DMS153 treated with DMSO at 0.1 percent for 48 hours (cell line): ENCODE measurements around the gene DOK7.

Experiments
- DNase-seq: peaks from one replicate; lab custom pipeline; 2025; ENCODE audit not compliant: unreplicated experiment; lab: John Stamatoyannopoulos, UW

DOK7 gene

DNA sequence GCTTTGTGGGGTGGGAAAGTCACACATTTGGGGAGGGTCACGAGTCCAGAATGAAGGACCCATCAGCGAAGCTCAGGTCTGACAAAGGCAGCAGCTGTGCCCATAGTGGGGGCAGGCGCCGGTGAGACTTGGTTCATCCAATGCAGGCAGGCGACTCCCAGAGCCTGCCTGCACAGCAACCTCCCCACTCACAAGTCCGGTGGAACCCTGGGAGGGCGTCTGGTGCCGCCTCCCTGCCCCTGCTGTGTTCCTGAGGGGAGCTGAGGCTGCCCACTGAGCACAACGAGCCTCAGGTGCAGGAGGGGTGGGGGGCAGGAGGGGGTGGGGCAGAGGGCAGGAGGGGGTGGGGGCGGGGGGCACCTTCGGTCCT is 55.4 kb downstream of the DOK7 start:
- no peak for DNase-seq

DNA sequence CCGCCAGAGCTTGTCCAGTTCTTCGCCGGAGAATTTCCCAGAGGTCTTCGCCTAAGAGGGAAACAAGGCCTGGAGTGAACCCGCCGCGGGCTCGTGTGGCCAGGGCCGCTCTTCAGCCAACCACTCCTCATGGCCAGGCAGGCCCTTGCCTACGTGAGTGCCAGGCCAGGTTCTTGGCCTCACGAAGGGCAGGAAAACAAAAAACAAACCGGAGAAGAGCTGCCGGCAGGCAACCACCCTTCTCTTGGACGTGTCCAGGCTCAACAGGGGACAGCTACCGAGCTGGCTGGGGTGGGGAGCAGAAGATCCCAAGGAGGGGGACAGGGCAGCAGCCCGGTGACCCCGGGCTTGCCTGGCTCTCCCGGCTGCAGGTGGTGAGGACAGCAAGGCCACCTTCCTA is 55.8 kb downstream of the DOK7 start:
- no peak for DNase-seq

DNA sequence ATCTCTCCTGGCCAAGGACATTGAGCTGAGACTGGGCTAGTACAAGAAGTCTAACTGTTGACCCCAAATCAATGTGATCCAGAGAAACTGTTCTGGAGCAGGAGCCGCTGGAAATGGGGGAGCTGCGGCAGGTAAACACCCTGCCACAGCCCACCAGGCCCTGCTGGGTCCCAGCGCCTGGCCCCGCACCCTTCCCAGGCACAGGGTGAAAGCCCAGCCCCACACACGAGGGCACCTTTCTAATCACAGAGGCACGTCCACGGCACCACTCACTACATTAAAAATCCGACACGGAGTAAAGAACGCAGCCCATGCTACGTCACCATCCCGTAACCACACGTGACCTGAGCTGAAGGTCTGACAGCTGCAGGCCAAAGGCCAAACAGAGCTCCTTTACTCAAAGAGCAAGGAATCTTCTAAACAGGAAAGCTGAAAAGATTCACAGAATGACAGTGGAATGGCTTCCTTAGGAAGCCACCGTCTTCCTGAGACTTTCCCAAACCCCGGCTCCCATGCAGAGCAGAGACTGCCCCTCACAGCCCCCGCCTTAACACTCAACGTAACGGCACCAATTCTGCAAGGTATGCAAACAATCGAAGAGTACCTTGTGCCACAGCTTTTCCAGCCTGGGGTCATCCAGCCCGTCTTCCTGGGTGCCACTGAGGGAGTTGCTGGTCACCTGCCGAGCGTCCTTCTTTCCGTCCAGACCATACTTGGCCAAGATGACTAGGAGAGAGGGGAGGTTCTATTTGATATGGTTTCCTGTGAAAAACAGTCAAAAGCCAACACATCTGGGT is 56.6 kb downstream of the DOK7 start:
- no peak for DNase-seq

DNA sequence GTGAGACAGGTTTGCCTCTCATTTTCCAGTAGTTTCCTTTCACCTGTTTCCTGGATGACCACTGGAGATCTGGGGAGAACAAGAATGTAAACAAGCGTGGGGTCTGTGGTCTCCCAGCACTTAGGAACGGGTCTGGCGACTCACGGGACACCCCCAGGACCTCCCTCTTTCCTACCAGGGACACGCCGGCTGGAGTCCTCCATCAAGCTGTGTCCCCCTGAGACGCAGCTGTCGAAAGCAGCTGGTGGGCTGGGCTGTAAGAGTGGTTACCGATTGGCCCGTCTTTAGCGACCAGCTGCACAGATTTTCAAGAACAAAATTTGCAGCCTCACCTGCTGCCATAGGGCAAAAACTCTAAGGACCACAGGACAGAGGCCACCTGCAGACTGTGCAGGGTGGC is 57.2 kb downstream of the DOK7 start:
- no peak for DNase-seq

DNA sequence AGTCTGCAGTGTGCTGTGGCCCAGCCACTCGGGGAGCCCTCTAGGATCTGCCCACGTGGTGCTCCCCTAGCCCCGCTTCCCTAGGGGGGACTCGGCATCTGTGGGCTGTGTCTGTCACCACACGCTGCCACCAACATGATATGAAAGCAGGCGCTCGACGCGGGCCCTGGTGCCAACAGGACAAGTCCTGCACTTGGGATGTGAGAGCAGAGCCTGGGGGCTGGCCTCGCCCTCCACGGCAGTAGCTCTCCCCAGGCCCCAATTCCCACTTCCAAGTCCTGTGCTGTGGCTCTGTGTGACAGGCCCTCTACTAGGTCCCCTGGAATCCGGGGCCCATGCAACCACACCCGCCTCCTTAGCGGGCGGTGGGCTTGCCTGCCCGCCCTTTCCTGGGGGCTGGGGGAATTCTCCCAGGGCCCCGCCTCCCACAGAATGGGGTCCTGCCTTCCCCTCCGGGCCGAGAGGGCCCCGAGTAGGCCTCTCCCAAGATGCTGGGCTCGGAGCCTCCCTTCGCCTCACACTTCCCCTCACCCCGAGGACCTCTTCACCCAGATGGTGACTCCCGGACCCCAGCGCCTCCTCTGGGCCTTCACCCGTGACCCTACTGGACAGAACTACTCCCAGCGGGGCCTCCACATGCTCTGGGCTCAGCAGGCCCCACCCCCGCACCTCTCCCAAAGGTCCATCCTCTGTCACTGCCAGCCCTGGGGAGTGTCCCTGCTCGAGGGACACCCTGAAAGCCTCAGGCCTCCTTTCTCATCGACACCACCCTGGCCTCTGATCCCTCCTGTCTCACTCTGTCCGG is 57.9 kb downstream of the DOK7 start:
- no peak for DNase-seq

DNA sequence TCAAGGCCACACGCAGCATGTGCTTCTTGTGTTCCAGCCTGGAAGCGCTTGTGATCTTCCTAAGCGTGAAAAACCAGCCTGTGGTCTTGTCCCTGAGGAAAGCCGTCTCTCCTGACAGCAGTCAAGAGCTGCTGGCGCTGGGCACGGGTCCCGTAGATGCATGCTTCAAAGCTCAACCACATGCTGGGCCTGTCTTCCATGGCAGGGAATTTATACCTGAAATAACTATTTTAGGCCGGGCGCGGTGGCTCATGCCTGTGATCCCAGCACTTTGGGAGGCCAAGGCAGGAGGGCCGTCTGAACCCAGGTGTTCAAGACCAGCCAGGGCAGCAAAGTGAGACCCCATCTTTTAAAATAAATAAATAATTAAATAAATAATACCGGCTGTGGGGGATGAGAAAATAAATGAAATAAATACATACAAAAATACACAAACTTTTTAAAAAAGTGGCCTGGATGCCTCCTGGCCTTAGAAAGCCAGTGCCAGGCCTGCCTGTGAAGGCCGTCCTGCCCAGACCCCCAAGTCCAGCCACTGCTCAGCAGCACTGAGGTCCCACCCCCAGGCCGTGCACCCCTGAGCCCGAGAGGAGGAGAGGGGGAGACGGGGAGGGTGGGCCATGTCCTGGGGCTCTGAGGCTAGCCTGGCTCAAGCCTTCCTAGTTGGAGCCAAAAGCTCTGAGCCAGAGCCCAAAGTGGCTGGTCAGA is 58.7 kb downstream of the DOK7 start:
- DNase-seq, result no peak

DNA sequence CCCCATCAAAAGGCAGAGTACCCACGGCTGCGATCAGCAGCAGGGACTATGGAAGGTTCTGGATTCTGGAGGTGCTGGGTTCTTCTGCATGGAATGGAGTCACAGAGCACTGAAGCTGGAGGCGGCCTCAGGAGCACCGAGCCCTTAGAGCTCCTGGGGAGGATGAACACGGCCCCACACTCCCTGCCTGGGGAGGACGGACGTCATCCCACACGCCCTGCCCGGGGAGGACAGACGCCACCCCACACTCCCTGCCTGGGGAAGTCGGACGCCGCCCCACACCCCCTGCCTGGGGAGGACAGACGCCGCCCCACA is 59.2 kb downstream of the DOK7 start:
- DNase-seq, result no peak

DNA sequence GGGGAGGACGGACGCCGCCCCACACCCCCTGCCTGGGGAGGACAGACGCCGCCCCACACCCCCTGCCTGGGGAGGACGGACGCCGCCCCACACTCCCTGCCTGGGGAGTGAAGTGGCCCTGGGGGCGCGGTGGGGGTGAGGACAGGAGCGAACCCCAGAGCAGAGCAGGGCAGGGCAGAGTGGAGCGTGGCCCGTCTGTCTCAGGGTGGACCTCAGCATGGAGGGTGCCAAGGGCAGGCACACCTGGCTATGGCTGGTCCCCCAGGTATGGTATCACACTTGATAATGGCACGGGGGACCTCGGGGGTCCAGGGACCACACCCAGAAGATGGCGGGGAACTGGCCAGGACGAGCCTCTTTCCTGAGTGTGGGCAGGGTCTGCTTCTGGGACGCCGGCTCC is 59.5 kb downstream of the DOK7 start:
- DNase-seq, result no peak

DNA sequence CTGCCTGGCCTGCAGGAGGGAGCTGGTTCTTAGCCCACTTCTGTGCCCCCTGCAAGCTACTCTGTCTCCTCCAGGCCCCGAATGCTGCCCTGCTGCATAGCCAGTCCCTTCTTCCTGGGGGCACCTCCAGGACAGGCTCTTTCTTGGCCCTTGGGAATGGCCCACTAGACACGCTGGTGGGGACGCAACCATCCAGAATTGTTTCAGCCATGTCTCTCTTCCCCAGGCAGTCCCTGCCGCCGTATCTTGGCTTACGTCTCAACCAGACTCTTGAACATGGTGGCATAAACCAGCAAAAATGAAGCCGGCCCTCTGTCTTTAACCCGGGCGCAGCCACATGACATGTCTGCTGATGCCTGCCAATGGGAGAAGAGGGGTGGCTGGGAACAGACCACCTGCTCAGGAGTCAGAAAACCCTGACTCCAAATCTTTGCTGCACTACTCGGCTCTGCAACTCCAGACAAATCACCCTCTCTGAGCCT is 60.1 kb downstream of the DOK7 start:
- no peak for DNase-seq

DNA sequence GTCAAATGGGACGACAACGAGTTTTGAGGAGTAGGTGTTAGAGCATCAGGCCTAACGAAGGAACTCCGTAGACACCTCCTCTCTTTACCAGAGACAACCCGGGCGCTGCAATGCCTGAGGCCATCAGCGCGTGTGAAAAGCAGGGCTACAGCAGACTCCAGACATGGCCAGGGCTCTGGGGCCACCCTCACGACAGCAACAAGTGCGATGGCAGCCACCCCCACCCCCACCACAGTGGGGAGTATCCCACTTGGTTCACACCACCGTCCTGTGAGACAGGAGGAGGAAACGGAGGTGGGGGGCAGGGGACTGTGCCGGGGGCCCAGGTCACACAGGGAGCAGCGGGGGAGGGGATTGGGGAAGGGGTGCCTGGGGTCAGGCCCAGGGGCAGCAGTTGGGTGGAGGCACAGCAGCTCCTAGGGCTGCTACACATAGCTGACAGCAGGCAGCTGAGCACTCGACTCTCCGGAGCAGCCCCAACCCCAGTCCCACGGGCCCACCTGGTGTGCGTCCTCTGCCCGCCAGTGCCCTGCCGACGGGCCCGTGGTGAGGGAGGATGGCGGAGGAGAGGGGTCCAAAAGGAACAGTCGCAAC is 60.6 kb downstream of the DOK7 start:
- no peak for DNase-seq

DNA sequence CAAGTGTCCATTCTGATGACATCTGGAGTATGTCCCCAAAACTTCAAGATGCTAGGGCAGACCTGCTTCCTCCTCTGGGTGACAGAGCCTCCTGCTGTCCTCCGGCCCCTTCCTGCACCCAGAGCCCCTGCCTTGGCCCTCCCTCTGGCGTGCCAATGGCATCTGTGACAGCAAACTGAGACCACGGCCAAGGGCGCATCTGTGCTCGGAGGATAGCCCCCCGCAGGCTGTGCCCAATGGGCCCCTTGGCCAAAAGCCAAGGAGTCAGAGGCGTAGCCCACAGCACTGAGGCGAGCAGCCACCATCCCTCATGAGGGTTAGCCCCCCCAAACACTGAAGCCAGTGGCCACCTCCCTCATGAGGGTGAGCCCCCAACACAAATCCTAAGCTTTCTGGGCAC is 61.2 kb downstream of the DOK7 start:
- no peak for DNase-seq

DNA sequence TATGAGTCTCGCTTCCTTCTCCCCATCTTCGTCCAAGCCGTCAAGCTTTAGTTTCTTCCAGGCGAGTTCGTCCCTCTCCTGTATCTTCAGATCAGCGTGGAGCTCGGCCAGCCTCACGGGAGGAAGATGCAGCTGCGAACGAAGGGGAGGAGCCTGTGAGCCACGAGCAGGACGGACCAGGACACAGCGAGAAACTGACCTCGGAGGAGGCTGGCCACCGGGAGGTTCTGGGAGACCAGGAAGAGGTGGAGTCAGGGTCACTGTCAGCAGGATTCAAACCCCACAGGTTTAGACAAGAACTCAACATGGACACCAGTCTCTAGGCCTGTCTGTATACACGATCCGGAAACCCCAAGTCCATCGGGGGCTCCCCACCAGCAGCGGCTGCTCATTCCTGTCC is 61.8 kb downstream of the DOK7 start:
- no peak for DNase-seq

DNA sequence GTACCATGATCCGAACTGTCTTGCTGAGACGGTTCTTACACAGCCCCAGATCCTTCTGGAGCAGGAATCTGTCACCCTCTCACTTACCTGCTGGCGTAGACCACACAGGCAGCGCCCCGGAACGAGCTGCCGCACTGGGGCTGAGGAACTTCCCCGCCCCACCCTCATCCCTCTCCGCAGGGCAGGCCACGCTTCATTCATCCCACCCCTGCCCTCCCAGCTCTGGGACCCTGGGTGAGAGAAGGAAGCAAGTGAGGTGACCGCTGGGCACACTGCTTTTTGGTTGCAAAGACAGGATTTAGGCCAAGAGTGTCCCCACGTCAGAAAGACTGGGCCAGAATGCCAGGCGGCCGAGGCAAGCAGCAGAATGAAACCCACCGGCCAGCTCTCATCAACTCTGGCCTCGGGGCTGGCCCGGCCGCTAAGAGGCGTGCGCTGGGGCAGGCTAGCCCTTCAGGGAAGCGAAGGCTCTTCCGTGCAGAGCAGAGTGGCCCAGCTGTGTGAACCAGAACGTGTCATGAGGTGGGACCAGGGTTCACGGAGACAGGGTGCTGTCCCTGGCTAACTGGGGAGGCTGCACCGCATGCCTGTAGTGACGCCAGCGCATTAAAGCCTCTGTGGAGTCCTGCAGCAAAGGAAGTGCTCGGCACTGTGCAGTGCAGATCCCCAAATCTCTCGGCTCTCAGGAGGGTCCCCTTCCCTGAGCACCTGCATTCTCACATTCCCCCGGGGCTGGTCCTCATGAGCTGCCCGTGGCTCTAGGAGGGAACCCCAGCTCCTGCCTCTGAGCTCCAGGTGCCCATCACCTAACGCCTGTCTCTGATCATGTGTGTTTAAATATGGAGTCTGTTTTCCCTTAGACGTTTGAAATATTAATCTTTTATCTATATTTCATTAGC is 62.7 kb downstream of the DOK7 start:
- no peak for DNase-seq

DNA sequence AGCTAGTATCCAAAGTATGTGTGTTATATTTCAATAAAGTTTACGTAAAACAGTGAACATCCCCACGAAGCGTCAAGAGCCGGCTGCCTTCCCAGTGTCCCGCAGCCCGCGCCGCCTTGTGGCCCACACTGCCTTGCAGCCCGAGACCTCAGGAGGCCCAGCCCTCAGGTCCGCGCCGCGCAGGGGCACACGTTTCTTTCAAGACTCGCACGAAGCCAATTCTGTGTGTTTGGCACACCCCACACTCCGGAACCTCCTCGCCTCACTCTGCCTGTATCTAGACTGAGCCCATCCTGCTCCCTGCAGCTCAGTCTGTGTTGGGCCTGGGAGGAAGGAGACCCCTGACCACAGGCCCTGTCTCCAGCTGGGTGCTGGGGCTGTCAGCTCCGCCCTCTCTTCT is 63.4 kb downstream of the DOK7 start:
- DNase-seq, result no peak

DNA sequence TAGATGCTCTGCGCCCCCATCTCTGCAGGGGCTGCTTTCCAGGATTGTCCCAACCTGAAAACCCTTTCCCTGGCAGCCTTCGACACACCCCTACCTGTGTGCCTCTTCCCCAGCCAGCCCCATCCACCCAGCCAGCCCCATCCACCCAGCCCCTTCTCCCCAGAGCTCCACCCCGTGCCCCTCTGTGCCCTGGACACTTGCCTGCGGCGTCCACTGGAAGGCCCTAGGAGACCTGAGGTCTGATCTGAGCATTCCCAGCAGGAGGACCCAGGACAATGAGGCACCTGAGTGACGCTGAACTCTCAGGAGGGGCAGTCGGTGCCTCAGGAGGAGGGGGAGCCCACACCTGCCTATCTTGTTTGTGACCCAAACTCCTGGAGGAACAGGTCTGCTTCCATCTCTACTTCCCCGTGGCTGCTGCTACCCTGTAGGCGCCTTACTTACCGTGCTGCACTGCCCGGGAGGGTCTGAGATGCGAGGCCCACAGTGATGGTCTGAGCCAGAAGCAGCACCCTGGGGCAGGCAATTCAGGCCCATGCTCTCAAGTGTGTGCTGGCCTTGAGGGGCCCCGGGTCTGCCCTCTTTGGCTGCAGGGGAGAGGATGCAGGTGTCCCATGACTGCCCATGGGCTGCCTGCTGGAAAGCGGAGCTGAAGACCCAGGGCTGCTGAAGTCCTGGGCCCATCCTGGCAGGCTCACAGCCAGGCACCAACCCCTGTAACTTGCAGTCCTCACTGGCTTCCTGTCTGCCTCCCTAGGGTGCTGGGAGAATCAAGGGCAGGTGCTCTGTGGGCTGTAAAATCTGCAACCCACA is 64.2 kb downstream of the DOK7 start:
- DNase-seq, result no peak

DNA sequence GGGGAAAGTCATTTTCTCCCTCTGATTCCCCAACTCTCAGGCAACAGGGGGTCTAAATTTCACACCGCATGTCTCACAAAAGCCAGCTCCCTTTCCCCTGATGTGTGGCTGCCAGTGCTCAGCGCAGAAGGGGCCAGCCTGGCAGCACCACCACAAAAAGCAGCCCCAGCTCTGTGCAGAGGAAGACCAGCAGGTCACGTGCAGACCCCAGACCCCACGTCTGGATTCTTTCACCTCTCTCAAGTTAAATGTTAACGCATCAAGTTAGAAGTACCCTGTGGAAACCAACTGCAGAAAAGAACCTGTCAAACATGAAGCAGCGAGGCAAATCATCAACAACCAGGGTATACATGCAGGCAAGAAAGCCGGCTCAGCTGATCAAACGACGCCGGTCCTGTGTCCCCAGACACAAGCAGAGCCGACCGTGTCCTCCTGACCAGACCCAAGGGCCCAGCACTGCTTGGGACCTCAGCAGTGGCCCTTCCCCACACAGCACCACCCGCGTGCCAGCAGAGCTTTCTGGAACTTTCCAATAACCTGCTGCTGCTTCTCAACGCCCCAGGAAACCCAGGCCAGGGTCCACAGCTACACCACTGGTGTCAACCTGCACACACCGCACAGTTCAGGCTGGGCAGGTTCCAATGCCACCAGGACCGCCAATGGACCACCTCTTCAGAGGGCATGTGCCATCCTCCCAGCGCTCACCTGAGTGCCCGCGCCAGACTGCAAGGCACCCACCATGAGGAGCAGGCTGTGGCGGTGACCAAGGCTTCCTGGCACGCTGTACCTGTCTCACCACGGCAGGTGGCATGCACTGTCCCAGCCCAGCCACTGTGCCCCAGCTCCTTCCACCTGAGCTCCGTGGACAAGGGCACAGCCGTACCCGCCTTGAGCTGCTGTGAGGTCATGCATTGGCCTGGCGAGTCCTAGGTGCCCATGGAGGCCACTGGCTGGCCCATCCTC is 65.1 kb downstream of the DOK7 start:
- DNase-seq, result no peak

DNA sequence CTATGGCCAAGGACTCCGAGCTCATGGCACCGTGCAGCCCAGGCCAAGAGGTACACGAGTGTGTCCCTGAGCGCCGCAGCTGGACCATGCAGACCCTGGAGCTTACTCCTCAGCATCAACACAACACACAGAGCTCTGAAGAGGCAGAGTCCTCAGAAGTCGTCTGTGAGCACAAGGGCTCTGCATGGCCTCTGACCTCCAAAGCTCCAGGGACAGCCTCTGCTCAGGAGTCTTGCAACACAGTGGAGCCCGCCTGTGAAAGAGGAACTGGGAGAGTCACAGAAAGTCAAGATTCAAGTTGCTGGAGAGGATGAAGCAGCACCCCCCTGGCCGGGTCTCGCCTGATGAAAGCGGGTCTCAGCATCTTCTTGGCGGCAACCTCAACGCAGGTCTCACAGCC is 66.3 kb downstream of the DOK7 start:
- DNase-seq, result no peak

DNA sequence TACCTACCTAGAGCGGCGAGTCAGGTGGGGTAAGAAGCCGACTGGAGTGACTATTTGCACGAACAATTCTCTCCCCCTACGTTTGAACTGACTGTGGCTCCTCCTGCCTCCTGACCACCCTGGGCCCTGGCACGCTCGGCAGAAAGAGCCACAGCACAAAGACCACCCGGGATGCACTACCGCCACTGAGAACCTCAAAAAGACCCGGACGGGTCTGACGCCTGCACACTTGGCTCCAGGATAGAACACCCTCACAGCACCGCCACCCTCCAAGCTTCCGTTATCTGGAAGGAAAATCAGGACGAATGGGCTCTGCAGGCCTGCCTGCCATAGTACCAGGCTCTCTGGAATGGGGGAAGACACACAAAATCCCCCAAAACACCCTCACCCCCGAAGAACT is 66.9 kb downstream of the DOK7 start:
- DNase-seq, result no peak
